Measurements from ENCODE around the gene DPP8. TPM values are rescaled to one million over a fixed set of nuclear protein-coding genes. Genes with fewer than 3 reads are reported as not detected.

The DPP8 gene
- total RNA-seq, 1 experiment from 2014 or later, result 22.9 TPM

DNA sequence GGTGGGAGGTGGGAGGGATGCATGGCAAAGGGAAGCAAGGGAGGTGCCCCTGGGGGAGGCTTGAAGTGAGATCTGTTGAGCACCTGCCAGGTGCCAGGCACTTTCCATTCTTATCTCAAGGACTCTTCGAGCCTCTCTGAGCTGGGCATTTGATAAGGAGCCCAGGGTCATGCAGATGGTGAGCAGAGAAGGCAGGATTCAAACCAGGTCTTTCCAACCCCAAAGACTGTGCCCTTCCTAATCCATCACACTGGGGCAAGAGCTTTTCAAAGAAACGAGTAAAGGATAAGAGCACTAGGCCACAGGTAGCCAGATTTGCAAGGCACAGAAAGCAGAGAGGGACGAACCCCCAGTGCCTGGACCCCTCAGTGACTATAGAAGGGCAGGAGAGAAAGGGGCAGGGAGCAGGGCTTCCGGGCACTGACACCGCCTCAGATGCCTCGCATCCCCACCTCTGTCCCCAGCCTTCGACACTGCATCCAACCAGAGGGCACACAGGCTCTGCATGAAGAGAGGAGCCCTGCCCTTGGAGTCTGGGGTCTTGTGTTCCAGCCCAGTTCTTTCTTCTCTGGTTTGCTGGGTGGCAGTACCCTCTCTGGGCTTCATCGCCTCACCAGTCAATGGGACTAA is 115.8 kb downstream of the DPP8 start:
- BruUV-seq (replicated peaks), result no TSS peak
- Mint-ChIP-seq H3K9me3 (ENCODE audit: unreplicated experiment) (no peaks in the 10 kb centered on the region), H3K27me3 (ENCODE audit: insufficient read depth, unreplicated experiment) (no peaks in the 10 kb centered on the region), H3K4me3 (ENCODE audit: unreplicated experiment) (no peak overlapping the region), H3K27ac (ENCODE audit: unreplicated experiment) (no peak overlapping the region), H3K36me3 (ENCODE audit: insufficient read depth, unreplicated experiment) (no peaks in the 10 kb centered on the region), H3K4me1 (ENCODE audit: low read depth, unreplicated experiment) (no peaks in the 10 kb centered on the region)
- POLR2A ChIA-PET, result no interaction called here
- Histone ChIP-seq H3K27me3 (replicated peaks; ENCODE audit: control insufficient read depth, insufficient read depth, low read length) (no peaks in the 10 kb centered on the region), H3K36me3 (ENCODE audit: control insufficient read depth, insufficient read depth, low read length) (no peaks in the 10 kb centered on the region), H3K9me3 (no peaks in the 10 kb centered on the region), H3K4me3 (ENCODE audit: low read depth, low read length) (no peak overlapping the region), H3K4me1 (no peaks in the 10 kb centered on the region)
- intact Hi-C loops (cut with micrococcal nuclease; ENCODE audit: unreplicated experiment), result loop anchor here (1.0 to 2.0 kb wide), 3 partner anchors 17 to 34 kb away; no protein-coding TSS in a partner anchor
- TF ChIP-seq, protein P1, sequence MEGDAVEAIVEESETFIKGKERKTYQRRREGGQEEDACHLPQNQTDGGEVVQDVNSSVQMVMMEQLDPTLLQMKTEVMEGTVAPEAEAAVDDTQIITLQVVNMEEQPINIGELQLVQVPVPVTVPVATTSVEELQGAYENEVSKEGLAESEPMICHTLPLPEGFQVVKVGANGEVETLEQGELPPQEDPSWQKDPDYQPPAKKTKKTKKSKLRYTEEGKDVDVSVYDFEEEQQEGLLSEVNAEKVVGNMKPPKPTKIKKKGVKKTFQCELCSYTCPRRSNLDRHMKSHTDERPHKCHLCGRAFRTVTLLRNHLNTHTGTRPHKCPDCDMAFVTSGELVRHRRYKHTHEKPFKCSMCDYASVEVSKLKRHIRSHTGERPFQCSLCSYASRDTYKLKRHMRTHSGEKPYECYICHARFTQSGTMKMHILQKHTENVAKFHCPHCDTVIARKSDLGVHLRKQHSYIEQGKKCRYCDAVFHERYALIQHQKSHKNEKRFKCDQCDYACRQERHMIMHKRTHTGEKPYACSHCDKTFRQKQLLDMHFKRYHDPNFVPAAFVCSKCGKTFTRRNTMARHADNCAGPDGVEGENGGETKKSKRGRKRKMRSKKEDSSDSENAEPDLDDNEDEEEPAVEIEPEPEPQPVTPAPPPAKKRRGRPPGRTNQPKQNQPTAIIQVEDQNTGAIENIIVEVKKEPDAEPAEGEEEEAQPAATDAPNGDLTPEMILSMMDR (IDR thresholded peaks at IDR 0.05; ENCODE audit: insufficient read depth in 1 of 2, low read depth in 1 of 2, low read length in 1 of 2, severe bottlenecking in 1 of 2, unreplicated experiment in 1 of 2), result no peak
- no peak for DNase-seq
- CTCF ChIA-PET, result interaction anchor here (0.5 to 2.9 kb wide), 13 partner anchors 11 to 106 kb away, joined by 3 to 22 read pairs (median 6); partner anchors contain the start of gene IGDCC4

DNA sequence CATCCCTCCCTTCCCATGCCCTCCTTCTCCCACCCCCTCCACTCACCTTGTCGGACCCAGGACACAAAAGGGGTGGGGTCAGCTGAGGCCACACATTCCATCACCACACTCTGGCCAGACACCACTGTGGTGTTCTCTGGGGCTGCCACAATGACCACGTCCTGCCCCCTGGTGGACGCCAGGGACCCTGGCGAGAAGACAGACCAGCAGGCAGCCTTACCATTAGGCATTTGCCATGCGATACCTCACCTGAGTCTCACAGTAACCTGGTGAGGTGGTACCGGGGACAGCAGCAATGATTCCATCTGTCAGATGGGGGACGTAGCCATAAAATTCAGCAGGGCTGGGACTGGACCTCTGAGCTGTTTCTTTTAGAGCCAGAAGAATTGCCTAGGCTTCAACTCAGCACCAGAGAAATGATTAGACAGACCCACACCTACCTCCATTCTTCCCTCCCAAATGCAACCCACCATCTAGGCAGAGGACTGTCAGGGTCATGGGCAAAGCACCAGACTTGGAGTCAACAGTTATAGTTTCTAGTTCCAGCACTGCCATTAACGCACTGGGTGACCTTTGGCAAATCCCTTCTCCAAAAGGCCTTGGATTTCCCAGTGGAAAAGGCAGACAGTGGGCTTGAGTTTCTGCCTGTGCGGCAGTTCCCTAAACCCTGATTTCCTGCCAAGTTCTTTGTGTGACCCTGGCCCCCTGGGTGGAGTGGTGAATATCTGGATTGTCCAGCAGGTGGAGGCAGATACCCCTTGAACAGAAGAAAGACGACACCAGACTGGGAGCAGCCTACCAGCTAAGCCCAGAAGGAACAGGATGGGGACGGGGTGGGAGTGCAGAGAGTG is 116.5 kb downstream of the DPP8 start:
- intact Hi-C loops (cut with micrococcal nuclease; ENCODE audit: unreplicated experiment), result loop anchor here (1.0 to 2.0 kb wide), 3 partner anchors 16 to 83 kb away; no protein-coding TSS in a partner anchor
- H3K4me1 ChIP-seq, result no peaks in the 10 kb centered on the region
- H3K4me3 ChIP-seq (ENCODE audit: low read depth, low read length), result no peak overlapping the region
- Mint-ChIP-seq H3K27ac (ENCODE audit: unreplicated experiment) (no peak overlapping the region), H3K4me1 (ENCODE audit: low read depth, unreplicated experiment) (no peaks in the 10 kb centered on the region), H3K36me3 (ENCODE audit: insufficient read depth, unreplicated experiment) (no peaks in the 10 kb centered on the region), H3K27me3 (ENCODE audit: insufficient read depth, unreplicated experiment) (no peaks in the 10 kb centered on the region), H3K4me3 (ENCODE audit: unreplicated experiment) (no peak overlapping the region), H3K9me3 (ENCODE audit: unreplicated experiment) (no peaks in the 10 kb centered on the region)
- no peaks in the 10 kb centered on the region for H3K27me3 ChIP-seq (replicated peaks; ENCODE audit: control insufficient read depth, insufficient read depth, low read length)
- no peaks in the 10 kb centered on the region for H3K9me3 ChIP-seq
- H3K36me3 ChIP-seq (ENCODE audit: control insufficient read depth, insufficient read depth, low read length), result no peaks in the 10 kb centered on the region
- ChIA-PET POLR2A (no interaction called here), CTCF (interaction anchor here (0.5 to 2.9 kb wide), 17 partner anchors 10 to 107 kb away, joined by 3 to 22 read pairs (median 5); partner anchors contain the start of genes IGDCC3 and IGDCC4)
- no TSS peak for BruUV-seq (replicated peaks)
- TF ChIP-seq, protein P1 (IDR thresholded peaks at IDR 0.05; ENCODE audit: insufficient read depth in 1 of 2, low read depth in 1 of 2, low read length in 1 of 2, severe bottlenecking in 1 of 2, unreplicated experiment in 1 of 2), result peak; percentile 60 to 86
- peak; percentile 73 to 82 for DNase-seq

DNA sequence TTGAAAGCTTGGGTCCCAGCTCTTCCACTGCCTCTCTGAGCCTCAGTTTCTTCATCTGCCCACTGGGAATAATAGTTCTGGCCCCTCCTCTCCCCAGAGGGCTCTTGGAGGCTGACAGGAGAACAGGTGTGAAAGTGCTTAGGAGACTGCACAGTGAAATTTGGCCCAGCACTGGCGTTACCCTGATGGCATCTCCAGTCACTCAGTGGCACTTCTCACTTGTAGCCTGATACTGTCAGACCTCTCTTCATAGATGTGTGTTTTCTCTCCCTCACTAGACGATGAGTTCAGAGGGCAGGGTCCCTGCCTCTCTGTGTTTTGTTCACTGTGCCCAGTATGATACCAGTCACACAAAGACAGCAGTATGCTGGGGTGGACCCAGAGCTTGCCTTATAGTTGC is 117.5 kb downstream of the DPP8 start:
- POLR2A ChIA-PET, result no interaction called here
- DNase-seq, result no peak
- Mint-ChIP-seq H3K4me3 (ENCODE audit: unreplicated experiment) (no peak overlapping the region), H3K4me1 (ENCODE audit: low read depth, unreplicated experiment) (no peaks in the 10 kb centered on the region), H3K9me3 (ENCODE audit: unreplicated experiment) (no peaks in the 10 kb centered on the region), H3K36me3 (ENCODE audit: insufficient read depth, unreplicated experiment) (no peaks in the 10 kb centered on the region), H3K27me3 (ENCODE audit: insufficient read depth, unreplicated experiment) (no peaks in the 10 kb centered on the region), H3K27ac (ENCODE audit: unreplicated experiment) (no peak overlapping the region)
- BruUV-seq (replicated peaks), result no TSS peak
- intact Hi-C loops (cut with micrococcal nuclease; ENCODE audit: unreplicated experiment), result loop anchor here (1.0 to 2.0 kb wide), 2 partner anchors 15 to 82 kb away; no protein-coding TSS in a partner anchor
- Histone ChIP-seq H3K36me3 (ENCODE audit: control insufficient read depth, insufficient read depth, low read length) (no peaks in the 10 kb centered on the region), H3K27me3 (replicated peaks; ENCODE audit: control insufficient read depth, insufficient read depth, low read length) (no peaks in the 10 kb centered on the region), H3K4me3 (ENCODE audit: low read depth, low read length) (no peak overlapping the region), H3K4me1 (no peaks in the 10 kb centered on the region), H3K9me3 (no peaks in the 10 kb centered on the region)
- CTCF ChIA-PET, result interaction anchor here (1.0 to 2.9 kb wide), 7 partner anchors 9 to 81 kb away, joined by 3 to 22 read pairs (median 5); partner anchors contain the start of genes IGDCC3 and IGDCC4
- TF ChIP-seq, protein P1 (IDR thresholded peaks at IDR 0.05; ENCODE audit: insufficient read depth in 1 of 2, low read depth in 1 of 2, low read length in 1 of 2, severe bottlenecking in 1 of 2, unreplicated experiment in 1 of 2), result no peak
